ENCODE results near the gene RFX7. TPM values are rescaled to one million over a fixed set of nuclear protein-coding genes. Genes with fewer than 3 reads are reported as not detected.

Gene RFX7
- total RNA-seq, 1 experiment from 2014 or later: 29.8 TPM

DNA sequence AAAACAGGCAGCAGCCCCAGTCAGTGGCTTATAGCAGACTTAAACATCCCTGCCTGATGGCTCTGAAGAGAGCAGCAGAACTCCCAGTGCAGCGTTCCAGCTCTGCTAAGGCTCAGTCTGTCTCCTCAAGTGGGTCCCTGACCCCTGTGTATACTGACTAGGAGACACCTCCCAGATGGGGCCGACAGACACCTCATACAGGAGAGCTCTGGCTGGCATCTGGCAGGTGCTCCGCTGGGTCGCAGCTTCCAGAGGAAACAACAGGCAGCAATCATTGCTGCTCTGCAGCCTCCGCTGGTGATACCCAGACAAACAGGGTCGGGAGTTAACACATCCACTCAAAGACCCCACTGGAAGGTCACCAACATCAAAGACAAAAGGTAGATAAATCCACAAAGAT, 93.5 kb downstream of the RFX7 start:
- Mint-ChIP-seq H3K4me1 (ENCODE audit: insufficient read depth, unreplicated experiment) (peaks cover 28% of the 10 kb centered on the region), H3K27me3 (ENCODE audit: insufficient read depth, unreplicated experiment) (no peaks in the 10 kb centered on the region), H3K9me3 (ENCODE audit: unreplicated experiment) (peaks cover 13% of the 10 kb centered on the region), H3K4me3 (ENCODE audit: unreplicated experiment) (no peak overlapping the region), H3K36me3 (ENCODE audit: insufficient read depth, unreplicated experiment) (peaks cover 44% of the 10 kb centered on the region), H3K27ac (ENCODE audit: low read depth, unreplicated experiment) (no peak overlapping the region)
- DNase-seq (ENCODE audit: unreplicated experiment): no peak
- POLR2A ChIA-PET: interaction anchor here (0.5 to 1.3 kb wide), 2 partner anchors 12 to 41 kb away, joined by 3 to 4 read pairs; no protein-coding TSS in a partner anchor
- BruUV-seq (replicated peaks): no TSS peak
- TF ChIP-seq, protein P1, sequence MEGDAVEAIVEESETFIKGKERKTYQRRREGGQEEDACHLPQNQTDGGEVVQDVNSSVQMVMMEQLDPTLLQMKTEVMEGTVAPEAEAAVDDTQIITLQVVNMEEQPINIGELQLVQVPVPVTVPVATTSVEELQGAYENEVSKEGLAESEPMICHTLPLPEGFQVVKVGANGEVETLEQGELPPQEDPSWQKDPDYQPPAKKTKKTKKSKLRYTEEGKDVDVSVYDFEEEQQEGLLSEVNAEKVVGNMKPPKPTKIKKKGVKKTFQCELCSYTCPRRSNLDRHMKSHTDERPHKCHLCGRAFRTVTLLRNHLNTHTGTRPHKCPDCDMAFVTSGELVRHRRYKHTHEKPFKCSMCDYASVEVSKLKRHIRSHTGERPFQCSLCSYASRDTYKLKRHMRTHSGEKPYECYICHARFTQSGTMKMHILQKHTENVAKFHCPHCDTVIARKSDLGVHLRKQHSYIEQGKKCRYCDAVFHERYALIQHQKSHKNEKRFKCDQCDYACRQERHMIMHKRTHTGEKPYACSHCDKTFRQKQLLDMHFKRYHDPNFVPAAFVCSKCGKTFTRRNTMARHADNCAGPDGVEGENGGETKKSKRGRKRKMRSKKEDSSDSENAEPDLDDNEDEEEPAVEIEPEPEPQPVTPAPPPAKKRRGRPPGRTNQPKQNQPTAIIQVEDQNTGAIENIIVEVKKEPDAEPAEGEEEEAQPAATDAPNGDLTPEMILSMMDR (IDR thresholded peaks at IDR 0.05; ENCODE audit: unreplicated experiment): no peak
- intact Hi-C loops (cut with micrococcal nuclease): no loop called here
- CTCF ChIA-PET: no interaction called here

DNA sequence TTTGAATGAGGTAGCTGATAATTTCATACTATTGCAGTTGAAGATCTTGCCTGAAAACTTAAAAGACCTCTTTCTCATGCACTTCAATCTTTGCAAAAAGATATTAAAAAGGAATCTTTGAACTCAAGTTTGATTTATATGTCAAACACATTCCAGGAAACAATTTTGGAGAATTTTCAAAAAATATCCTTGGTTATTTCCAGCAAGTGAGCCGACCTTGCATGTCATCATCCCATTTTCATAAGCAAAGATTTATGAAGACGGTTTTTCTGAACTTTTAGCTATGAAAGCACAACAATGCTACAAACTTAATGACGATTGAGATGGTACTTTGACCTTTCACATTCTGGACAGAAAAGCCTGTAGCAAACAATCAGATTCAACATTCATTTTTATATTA, 95.6 kb downstream of the RFX7 start:
- no peak for DNase-seq (ENCODE audit: unreplicated experiment)
- Mint-ChIP-seq H3K27ac (ENCODE audit: low read depth, unreplicated experiment) (no peak overlapping the region), H3K9me3 (ENCODE audit: unreplicated experiment) (peaks cover 1% of the 10 kb centered on the region), H3K4me1 (ENCODE audit: insufficient read depth, unreplicated experiment) (peaks cover 28% of the 10 kb centered on the region), H3K27me3 (ENCODE audit: insufficient read depth, unreplicated experiment) (no peaks in the 10 kb centered on the region), H3K36me3 (ENCODE audit: insufficient read depth, unreplicated experiment) (peaks cover 34% of the 10 kb centered on the region), H3K4me3 (ENCODE audit: unreplicated experiment) (no peak overlapping the region)
- POLR2A ChIA-PET: interaction anchor here (0.6 to 1.5 kb wide), 4 partner anchors 11 to 253 kb away, joined by 3 read pairs; no protein-coding TSS in a partner anchor
- TF ChIP-seq, protein P1 (IDR thresholded peaks at IDR 0.05; ENCODE audit: unreplicated experiment): no peak
- CTCF ChIA-PET: no interaction called here
- intact Hi-C loops (cut with micrococcal nuclease): no loop called here
- BruUV-seq (replicated peaks): no TSS peak

- H3K9me3 Mint-ChIP-seq (ENCODE audit: unreplicated experiment): no peaks in the 10 kb centered on the region
- no peak for DNase-seq (ENCODE audit: unreplicated experiment)
- peaks cover 40% of the 10 kb centered on the region for H3K36me3 Mint-ChIP-seq (ENCODE audit: insufficient read depth, unreplicated experiment)
- TF ChIP-seq, protein P1 (IDR thresholded peaks at IDR 0.05; ENCODE audit: unreplicated experiment): no peak
- intact Hi-C loops (cut with micrococcal nuclease): no loop called here
- H3K27me3 Mint-ChIP-seq (ENCODE audit: insufficient read depth, unreplicated experiment): no peaks in the 10 kb centered on the region
- ChIA-PET CTCF (interaction anchor here (0.8 kb wide), 1 partner anchor 345 kb away, joined by 3 read pairs; no protein-coding TSS in a partner anchor), POLR2A (interaction anchor here (0.7 kb wide), 1 partner anchor 14 kb away, joined by 3 read pairs; no protein-coding TSS in a partner anchor)
- H3K27ac Mint-ChIP-seq (ENCODE audit: low read depth, unreplicated experiment): no peak overlapping the region
- no peak overlapping the region for H3K4me3 Mint-ChIP-seq (ENCODE audit: unreplicated experiment)
- no TSS peak for BruUV-seq (replicated peaks)
- peaks cover 20% of the 10 kb centered on the region for H3K4me1 Mint-ChIP-seq (ENCODE audit: insufficient read depth, unreplicated experiment)
Observed at GRCh38 chr15:56146756-56147155, 96.9 kb downstream of the RFX7 start.

- TF ChIP-seq, protein P1 (IDR thresholded peaks at IDR 0.05; ENCODE audit: unreplicated experiment): no peak
- no TSS peak for BruUV-seq (replicated peaks)
- Mint-ChIP-seq H3K9me3 (ENCODE audit: unreplicated experiment) (peaks cover 22% of the 10 kb centered on the region), H3K4me3 (ENCODE audit: unreplicated experiment) (no peak overlapping the region), H3K36me3 (ENCODE audit: insufficient read depth, unreplicated experiment) (peaks cover 57% of the 10 kb centered on the region), H3K27ac (ENCODE audit: low read depth, unreplicated experiment) (no peak overlapping the region), H3K4me1 (ENCODE audit: insufficient read depth, unreplicated experiment) (no peaks in the 10 kb centered on the region), H3K27me3 (ENCODE audit: insufficient read depth, unreplicated experiment) (no peaks in the 10 kb centered on the region)
- POLR2A ChIA-PET: no interaction called here
- DNase-seq (ENCODE audit: unreplicated experiment): no peak
- CTCF ChIA-PET: no interaction called here
- intact Hi-C loops (cut with micrococcal nuclease): no loop called here
Observed at GRCh38 chr15:56128081-56128480, 115.6 kb downstream of the RFX7 start.

All from MCF 10A (cell line).